NT2/D1 (cell line): ENCODE results near the gene CHCHD4.

Experiments used
- YY1 ChIP-seq: IDR thresholded peaks from 2 replicates; pipeline ENCODE4 v1.6.1; 2011; ENCODE audit not compliant: insufficient read length, insufficient read depth
- ZNF274 ChIP-seq: IDR thresholded peaks from 2 replicates; pipeline ENCODE4 v1.6.1; 2011; ENCODE audit warnings: mild to moderate bottlenecking, low read depth, low read length

DNA sequence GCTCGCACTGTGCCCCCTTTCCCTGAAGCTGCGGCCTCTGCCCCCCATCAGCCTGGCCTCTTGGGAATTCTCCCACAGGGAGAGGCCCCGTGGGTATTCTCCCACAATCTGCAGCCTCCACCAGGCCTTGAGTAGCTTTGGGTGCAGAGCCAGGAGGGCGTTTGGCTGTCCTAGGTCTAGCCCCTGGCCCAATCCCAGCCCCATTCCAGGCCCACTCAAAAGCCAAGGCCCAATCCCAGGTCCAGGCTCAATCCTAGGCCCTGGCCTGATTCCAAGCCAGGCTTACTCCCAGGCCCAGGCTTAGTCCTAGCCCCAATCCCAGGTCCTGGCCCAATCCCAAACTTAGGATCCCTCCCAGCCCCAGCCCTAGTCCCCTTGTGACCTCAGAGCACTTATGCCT, 59.8 kb downstream of the CHCHD4 start:
- TF ChIP-seq ZNF274 (no peak), YY1 (no peak)
